Measurements from ENCODE around the gene P2RY2.

- no peak for TF ChIP-seq CTCF (IDR thresholded peaks at IDR 0.05)
- no peak for TF ChIP-seq MAX (IDR thresholded peaks at IDR 0.05)
- TF ChIP-seq HDAC2 (IDR thresholded peaks at IDR 0.05) = no peak
- TF ChIP-seq REST (IDR thresholded peaks at IDR 0.05) = no peak
- TF ChIP-seq CHD2 (IDR thresholded peaks at IDR 0.05; ENCODE audit: low read length, partially characterized antibody) = no peak
Measured at GRCh38 chr11:73285721-73286120, 67.6 kb downstream of the P2RY2 start.

Data from A549 (cell line).